K562 (cell line): Measurements from ENCODE around the gene HSD11B1. TPM values are rescaled to one million over a fixed set of nuclear protein-coding genes. Genes with fewer than 3 reads are reported as not detected.

Experiments
- ATAC-seq: fragments of 200-7000 bp; cut with Tn5 transposase; 3 replicates; pipeline ENCODE4 v1.9.1; 2020; ENCODE audit warnings: moderate library complexity
- BruUV-seq: library from RNA; stranded (reverse); fragments of 400-500 nt; replicated peaks from 2 replicates; lab custom pipeline; 2021; lab: Mats Ljungman, UMichigan
- CTCF ChIA-PET: fragments of 300-600 bp; formaldehyde crosslinking; extraction: SDS; loops from one replicate; lab custom pipeline; 2021; ENCODE audit warnings: low intra/inter-chr PET ratio; lab: Yijun Ruan, JAX
- POLR2A ChIA-PET: fragments of 300-600, 350-650 bp; sonication (Branson Sonifier 250); formaldehyde crosslinking; extraction: SDS; loops from one replicate; lab custom pipeline; 2021; ENCODE audit warnings: antibody characterized with exemption, inconsistent platforms; lab: Yijun Ruan, JAX
- DNase-seq, 4 experiments: peaks; one replicate each; pipeline versions ENCODE4 v3.0.0 to v3.0.0-alpha.2; 2011 to 2018; ENCODE audit warnings: low spot score in 3 of 4, mixed read lengths in 3 of 4; ENCODE audit errors: extremely low read depth in 1 of 4
- FAIRE-seq: peaks from 2 replicates; lab custom pipeline; 2011; peaks lifted over from hg19 to GRCh38; lab: Jason Lieb, UNC
- H2AFZ ChIP-seq: 2 replicates; pipeline ENCODE4 v1.6.0; 2011; ENCODE audit warnings: low read depth, low read length, control low read depth, inconsistent platforms
- H3K27ac ChIP-seq: fragments of 200-600 bp; 3 replicates; pipeline ENCODE4 v1.8.0; 2011; ENCODE audit warnings: low read depth, mild to moderate bottlenecking, control low read depth, inconsistent platforms, low read length, moderate library complexity, mixed read lengths; ENCODE audit errors: extremely low read depth
- H3K27me3 ChIP-seq, 2 experiments: fragments of 300-600 bp in 1 of 2; 2 replicates in 1 of 2; 3 replicates in 1 of 2; pipeline versions ENCODE4 v1.6.0 to v1.8.0; 2011; ENCODE audit warnings: inconsistent platforms in 2 of 2, low read length in 2 of 2, mild to moderate bottlenecking in 1 of 2, mixed read lengths in 1 of 2, moderate library complexity in 1 of 2; ENCODE audit not compliant: control insufficient read depth in 2 of 2, insufficient read depth in 2 of 2
- H3K36me3 ChIP-seq: fragments of 300-600 bp; 3 replicates; pipeline ENCODE4 v1.8.0; 2011; ENCODE audit warnings: mild to moderate bottlenecking, low read length, inconsistent platforms; ENCODE audit not compliant: control insufficient read depth, insufficient read depth
- H3K4me1 ChIP-seq, 2 experiments: fragments of 200-600 bp in 1 of 2; replicated peaks in 1 of 2; 2 replicates in 1 of 2; 3 replicates in 1 of 2; pipeline versions ENCODE4 v1.5.1 to v1.8.0; 2011; ENCODE audit warnings: inconsistent platforms in 2 of 2, low read length in 2 of 2, mild to moderate bottlenecking in 1 of 2, mixed read lengths in 1 of 2, moderate library complexity in 1 of 2; ENCODE audit not compliant: control insufficient read depth in 2 of 2, insufficient read depth in 2 of 2
- H3K4me2 ChIP-seq: 2 replicates; pipeline ENCODE4 v1.6.1; 2011; ENCODE audit warnings: low read length, control low read depth, inconsistent platforms, mixed read lengths; ENCODE audit not compliant: insufficient read depth
- H3K4me3 ChIP-seq: fragments of 200-600 bp; sonication (generic), shearing (Covaris generic); 2 replicates; pipeline ENCODE4 v1.5.1; 2016; ENCODE audit warnings: control low read depth, inconsistent platforms
- H3K79me2 ChIP-seq: fragments of 200-600 bp; 3 replicates; pipeline ENCODE4 v1.8.0; 2011; ENCODE audit warnings: low read length, inconsistent platforms; ENCODE audit not compliant: control insufficient read depth, insufficient read depth
- H3K9ac ChIP-seq, 2 experiments: 2 replicates each; pipeline versions ENCODE4 v1.6.0 to v1.6.1; 2011; ENCODE audit warnings: low read depth in 2 of 2, low read length in 2 of 2, control low read depth in 1 of 2, inconsistent platforms in 1 of 2, mild to moderate bottlenecking in 1 of 2, mixed read lengths in 1 of 2; ENCODE audit not compliant: insufficient read depth in 1 of 2
- H3K9me1 ChIP-seq: one replicate; pipeline ENCODE4 v1.6.0; 2011; ENCODE audit warnings: inconsistent platforms, mild to moderate bottlenecking, low read length, moderate library complexity; ENCODE audit not compliant: control insufficient read depth, insufficient read depth
- H3K9me3 ChIP-seq: replicated peaks from 2 replicates; pipeline ENCODE4 v1.5.1; 2011; ENCODE audit warnings: low read depth, low read length, inconsistent platforms; ENCODE audit not compliant: control insufficient read depth, insufficient read depth
- H4K20me1 ChIP-seq: replicated peaks from 2 replicates; pipeline ENCODE4 v1.6.1; 2011; ENCODE audit warnings: low read length, inconsistent platforms, mixed read lengths; ENCODE audit not compliant: control insufficient read depth, insufficient read depth
- BRF1 ChIP-seq: IDR thresholded peaks from 3 replicates; pipeline ENCODE4 v1.6.1; 2011; ENCODE audit warnings: borderline replicate concordance, mild to moderate bottlenecking; ENCODE audit not compliant: insufficient read length; ENCODE audit errors: extremely low read depth
- DACH1 ChIP-seq: fragments of 450-650 bp; IDR thresholded peaks from 2 replicates; pipeline ENCODE4 v1.6.1; 2018; ENCODE audit not compliant: partially characterized antibody
- GTF2A2 ChIP-seq: IDR thresholded peaks from 2 replicates; pipeline ENCODE4 v1.6.1; 2016; ENCODE audit warnings: mild to moderate bottlenecking, missing genetic modification characterization, missing compliant biosample characterization
- HSF4 ChIP-seq: fragments of 250-450 bp; sonication (Bioruptor Pico); IDR thresholded peaks from 2 replicates; pipeline ENCODE4 v2.1.2; 2022; ENCODE audit warnings: mild to moderate bottlenecking, moderate library complexity, borderline replicate concordance
- JUNB ChIP-seq: fragments of 450-650 bp; formaldehyde crosslinking; conservative IDR thresholded peaks from 2 replicates; pipeline ENCODE4 v1.4.0; 2020; ENCODE audit warnings: mild to moderate bottlenecking
- PHF21A ChIP-seq: fragments of 450-650 bp; IDR thresholded peaks from 2 replicates; pipeline ENCODE4 v1.6.1; 2017; ENCODE audit warnings: low read depth, borderline replicate concordance
- RFX5 ChIP-seq: IDR thresholded peaks from 2 replicates; pipeline ENCODE4 v1.6.1; 2011; ENCODE audit warnings: low read depth, mild to moderate bottlenecking, improper control_type of control experiment, low read length
- SETDB1 ChIP-seq: IDR thresholded peaks from one replicate; pipeline ENCODE4 v1.6.1; 2012; ENCODE audit warnings: low read length, control low read depth, inconsistent platforms
- ZNF232 ChIP-seq: sonication (generic); formaldehyde crosslinking; IDR thresholded peaks from 2 replicates; pipeline ENCODE4 v1.8.0; 2022; ENCODE audit warnings: mild to moderate bottlenecking, missing genetic modification reagents
- ZNF696 ChIP-seq: fragments of 250-450 bp; sonication (Bioruptor Pico); conservative IDR thresholded peaks from 2 replicates; pipeline ENCODE4 v1.4.0; 2020; ENCODE audit warnings: mild to moderate bottlenecking, moderate library complexity
- ZNF740 ChIP-seq, 3 experiments: fragments of 200-800 bp in 1 of 3; sonication (Bioruptor generic) in 1 of 3; sonication (generic) in 1 of 3; formaldehyde crosslinking in 1 of 3; IDR thresholded peaks; 2 replicates each; pipeline versions ENCODE4 v1.6.1 to v1.8.0; 2016 to 2022; ENCODE audit warnings: mild to moderate bottlenecking in 2 of 3, missing compliant biosample characterization in 2 of 3, missing genetic modification characterization in 2 of 3, missing genetic modification reagents in 1 of 3
- WGBS: fragments of 100-300 bp; shearing (Covaris generic); methylation state at CpG from one replicate; pipeline ENCODE4 v1.1.6; 2016; ENCODE audit warnings: low coverage, mixed read lengths; ENCODE audit not compliant: insufficient coverage; ENCODE audit errors: missing lambda C conversion rate; 5-methylcytosine and 5-hydroxymethylcytosine counted together
- in situ Hi-C: fragments of 300-500 bp; cut with MboI; formaldehyde crosslinking; loops from 4 replicates; pipeline ENCODE4 v1.15.0; 2018; ENCODE audit warnings: inconsistent platforms, mixed read lengths
- intact Hi-C: fragments of 100-400 bp; cut with micrococcal nuclease; formaldehyde crosslinking; loops from 2 replicates; pipeline ENCODE4 v1.14.2; 2022
- polyA plus RNA-seq, 8 experiments: library from polyadenylated mRNA; depleted of rRNA in 4 of 8; stranded (reverse) in 5 of 8; unstranded in 3 of 8; fragments of >200 nt; fragmentation: Nextera tagmentation in 2 of 8; fragmentation: Illumina TruSeq in 1 of 8; extraction: Ambion mirVana in 2 of 8; extraction: Trizol in 1 of 8; gene quantifications; 2 replicates each; pipeline versions ENCODE4 v1.2.1 to v1.2.3, GENCODE V29; 2011 to 2014; ENCODE audit warnings: inconsistent platforms in 1 of 8, missing spikeins in 1 of 8
- total RNA-seq, 7 experiments: library from RNA; depleted of rRNA in 6 of 7; stranded (reverse); fragments of >200 nt in 6 of 7; fragmentation: Illumina TruSeq in 2 of 7; extraction: Trizol in 2 of 7; gene quantifications; 2 replicates each; pipeline versions ENCODE4 v1.2.1 to v1.2.3, GENCODE V29; 2011 to 2021; ENCODE audit warnings: low replicate concordance in 1 of 7
- TF ChIP-seq, protein P1 (sequence below), 2 experiments: IDR thresholded peaks in 1 of 2; conservative IDR thresholded peaks in 1 of 2; 2 replicates each; pipeline ENCODE4 v1.6.1; 2016; ENCODE audit warnings: low read depth in 2 of 2, mild to moderate bottlenecking in 1 of 2, missing compliant biosample characterization in 1 of 2, missing genetic modification characterization in 1 of 2, moderate library complexity in 1 of 2
- TF ChIP-seq, protein P2 (sequence below): fragments of 150-350 bp; IDR thresholded peaks from 2 replicates; pipeline ENCODE4 v1.6.1; 2014; ENCODE audit warnings: low read depth, mild to moderate bottlenecking, low read length, borderline replicate concordance

Gene HSD11B1
- total and polyA plus RNA-seq, 9 of the 15 experiments (the other 6 are each of a cell fraction or from before 2014, with no cell fraction given) = 0.04 to 0.16 TPM; not detected in 7

- Histone ChIP-seq H2AFZ (no peak overlapping the region), H3K4me3 (no peak overlapping the region), H4K20me1 (no peaks in the 10 kb centered on the region), H3K4me2 (no peak overlapping the region), H3K9ac (no peak overlapping the region), H3K9me3 (no peaks in the 10 kb centered on the region), H3K27me3 (peaks cover 9 to 22% of the 10 kb centered on the region in 2 experiments), H3K9me1 (no peaks in the 10 kb centered on the region), H3K79me2 (no peaks in the 10 kb centered on the region), H3K4me1 (peaks cover 5 to 7% of the 10 kb centered on the region in 2 experiments; a peak in 4 of 5 replicates), H3K36me3 (no peaks in the 10 kb centered on the region), H3K27ac (no peak overlapping the region)
- ChIA-PET CTCF (interaction anchor here (0.7 to 3.2 kb wide), 4 partner anchors 53 to 176 kb away, joined by 3 to 22 read pairs (median 10); no protein-coding TSS in a partner anchor), POLR2A (interaction anchor here (0.7 to 0.9 kb wide), 2 partner anchors 10 to 40 kb away, joined by 3 to 4 read pairs; no protein-coding TSS in a partner anchor)
- intact Hi-C loops (loop anchor here (1.0 to 10.0 kb wide), 3 partner anchors 53 to 177 kb away; no protein-coding TSS in a partner anchor), in situ Hi-C loops (no loop called here)
- 21% methylated on average over 4 of the region's 4 CpGs for WGBS
- no TSS peak for BruUV-seq
- ATAC-seq (no peak), FAIRE-seq (no peak), DNase-seq (no peak)
- TF ChIP-seq PHF21A = no peak
- no peak for TF ChIP-seq SETDB1
- TF ChIP-seq RFX5 = no peak
- TF ChIP-seq, protein P1, sequence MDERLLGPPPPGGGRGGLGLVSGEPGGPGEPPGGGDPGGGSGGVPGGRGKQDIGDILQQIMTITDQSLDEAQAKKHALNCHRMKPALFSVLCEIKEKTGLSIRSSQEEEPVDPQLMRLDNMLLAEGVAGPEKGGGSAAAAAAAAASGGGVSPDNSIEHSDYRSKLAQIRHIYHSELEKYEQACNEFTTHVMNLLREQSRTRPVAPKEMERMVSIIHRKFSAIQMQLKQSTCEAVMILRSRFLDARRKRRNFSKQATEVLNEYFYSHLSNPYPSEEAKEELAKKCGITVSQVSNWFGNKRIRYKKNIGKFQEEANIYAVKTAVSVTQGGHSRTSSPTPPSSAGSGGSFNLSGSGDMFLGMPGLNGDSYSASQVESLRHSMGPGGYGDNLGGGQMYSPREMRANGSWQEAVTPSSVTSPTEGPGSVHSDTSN (CRISPR knock-in tag; IDR thresholded peaks at IDR 0.05; ENCODE audit: low read depth) = no peak
- TF ChIP-seq, protein P1 (tag; conservative IDR thresholded peaks at IDR 0.05; ENCODE audit: low read depth) = no peak
- TF ChIP-seq BRF1 = no peak
- 0 out of 2 replicates have a peak, but pooled peaks have one; percentile 9 for TF ChIP-seq JUNB
- TF ChIP-seq DACH1 = no peak
- TF ChIP-seq GTF2A2 (tag) = no peak
- TF ChIP-seq HSF4 (CRISPR knock-in tag) = no peak
- TF ChIP-seq ZNF232 = no peak
- TF ChIP-seq, protein P2, sequence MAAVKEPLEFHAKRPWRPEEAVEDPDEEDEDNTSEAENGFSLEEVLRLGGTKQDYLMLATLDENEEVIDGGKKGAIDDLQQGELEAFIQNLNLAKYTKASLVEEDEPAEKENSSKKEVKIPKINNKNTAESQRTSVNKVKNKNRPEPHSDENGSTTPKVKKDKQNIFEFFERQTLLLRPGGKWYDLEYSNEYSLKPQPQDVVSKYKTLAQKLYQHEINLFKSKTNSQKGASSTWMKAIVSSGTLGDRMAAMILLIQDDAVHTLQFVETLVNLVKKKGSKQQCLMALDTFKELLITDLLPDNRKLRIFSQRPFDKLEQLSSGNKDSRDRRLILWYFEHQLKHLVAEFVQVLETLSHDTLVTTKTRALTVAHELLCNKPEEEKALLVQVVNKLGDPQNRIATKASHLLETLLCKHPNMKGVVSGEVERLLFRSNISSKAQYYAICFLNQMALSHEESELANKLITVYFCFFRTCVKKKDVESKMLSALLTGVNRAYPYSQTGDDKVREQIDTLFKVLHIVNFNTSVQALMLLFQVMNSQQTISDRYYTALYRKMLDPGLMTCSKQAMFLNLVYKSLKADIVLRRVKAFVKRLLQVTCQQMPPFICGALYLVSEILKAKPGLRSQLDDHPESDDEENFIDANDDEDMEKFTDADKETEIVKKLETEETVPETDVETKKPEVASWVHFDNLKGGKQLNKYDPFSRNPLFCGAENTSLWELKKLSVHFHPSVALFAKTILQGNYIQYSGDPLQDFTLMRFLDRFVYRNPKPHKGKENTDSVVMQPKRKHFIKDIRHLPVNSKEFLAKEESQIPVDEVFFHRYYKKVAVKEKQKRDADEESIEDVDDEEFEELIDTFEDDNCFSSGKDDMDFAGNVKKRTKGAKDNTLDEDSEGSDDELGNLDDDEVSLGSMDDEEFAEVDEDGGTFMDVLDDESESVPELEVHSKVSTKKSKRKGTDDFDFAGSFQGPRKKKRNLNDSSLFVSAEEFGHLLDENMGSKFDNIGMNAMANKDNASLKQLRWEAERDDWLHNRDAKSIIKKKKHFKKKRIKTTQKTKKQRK = no peak
- TF ChIP-seq ZNF696 (CRISPR knock-in tag) = no peak
- no peak for TF ChIP-seq ZNF740 (CRISPR knock-in tag; IDR thresholded peaks at IDR 0.05)
- no peak for TF ChIP-seq ZNF740 (tag; IDR thresholded peaks at IDR 0.05)
Measured at GRCh38 chr1:209746451-209747165, 42.0 kb downstream of the HSD11B1 start.
